Measurements from ENCODE around the gene DNAJC8. TPM values are rescaled to one million over a fixed set of nuclear protein-coding genes. Genes with fewer than 3 reads are reported as not detected.

Gene DNAJC8
- total and polyA plus RNA-seq, 2 of the 8 experiments (the other 6 are each of a cell fraction or from before 2014, with no cell fraction given) = 116 to 134 TPM

- peaks cover 7 to 9% of the 10 kb centered on the region in 2 experiments for H4K20me1 ChIP-seq (replicated peaks in 1 of 2; ENCODE audit: control insufficient read depth in 1 of 2, insufficient read depth in 2 of 2, low read length in 2 of 2)
- no peak for TF ChIP-seq GABPA (IDR thresholded peaks at IDR 0.05; ENCODE audit: borderline replicate concordance, insufficient read depth, low read length)
- TF ChIP-seq RFX5 (IDR thresholded peaks at IDR 0.05; ENCODE audit: borderline replicate concordance, low read depth, low read length) = no peak
- TF ChIP-seq PHF8 (conservative IDR thresholded peaks at IDR 0.05; ENCODE audit: low read depth, low read length) = no peak
- no peak for TF ChIP-seq POLR2A (IDR thresholded peaks at IDR 0.05; ENCODE audit: control extremely low read depth in 1 of 2, low read depth in 2 of 2, low read length in 2 of 2)
- TF ChIP-seq TAF1 (IDR thresholded peaks at IDR 0.05; ENCODE audit: low read depth, low read length) = no peak
- no peak for TF ChIP-seq POLR2AphosphoS5 (IDR thresholded peaks at IDR 0.05; ENCODE audit: low read depth, low read length)
- TF ChIP-seq SP4 (IDR thresholded peaks at IDR 0.05; ENCODE audit: low read length) = no peak
- TF ChIP-seq FOSL1 (IDR thresholded peaks at IDR 0.05; ENCODE audit: insufficient read depth, low read depth, low read length) = no peak
- TF ChIP-seq RBBP5 (IDR thresholded peaks at IDR 0.05; ENCODE audit: borderline replicate concordance, low read depth, low read length) = no peak
- no peak for TF ChIP-seq CBX8 (IDR thresholded peaks at IDR 0.05; ENCODE audit: borderline replicate concordance, low read depth, low read length)
- no peak for TF ChIP-seq NANOG (IDR thresholded peaks at IDR 0.05; ENCODE audit: insufficient read depth, low read depth, low read length, poor library complexity, severe bottlenecking)
- no peak for TF ChIP-seq BACH1 (IDR thresholded peaks at IDR 0.05; ENCODE audit: low read length)
- TF ChIP-seq SIX5 (IDR thresholded peaks at IDR 0.05; ENCODE audit: low read depth, low read length) = no peak
Measured at GRCh38 chr1:28272215-28272852, 39.5 kb upstream of the DNAJC8 start.

More at GRCh38 chr1:28272215-28272852, 39.5 kb upstream of the DNAJC8 start:
- FAIRE-seq (no peak), DNase-seq (ENCODE audit: low read depth in 1 of 2, low spot score in 2 of 2) (no peak)
- Histone ChIP-seq H4K5ac (ENCODE audit: insufficient read length, low read depth, low read length) (no peak overlapping the region), H3K4ac (replicated peaks; ENCODE audit: insufficient read length, low read depth, low read length) (no peak overlapping the region), H3K4me2 (ENCODE audit: insufficient read depth in 1 of 2, low read depth in 2 of 2, low read length in 2 of 2) (no peak overlapping the region), H2BK15ac (ENCODE audit: low read length) (no peak overlapping the region), H2BK5ac (ENCODE audit: low read depth, low read length) (no peak overlapping the region), H2AK5ac (ENCODE audit: low read depth, low read length) (no peak overlapping the region), H3K23ac (ENCODE audit: insufficient read length) (no peak overlapping the region), H3K79me2 (ENCODE audit: control insufficient read depth in 1 of 2, insufficient read depth in 2 of 2, low read length in 2 of 2) (peaks cover 0 to 39% of the 10 kb centered on the region in 2 experiments; a peak in 3 of 4 replicates), H2BK12ac (ENCODE audit: low read depth, low read length) (no peak overlapping the region), H3K23me2 (ENCODE audit: low read depth, low read length) (no peaks in the 10 kb centered on the region), H3K9ac (replicated peaks in 1 of 4; ENCODE audit: extremely low read depth in 1 of 4, low read depth in 3 of 4, low read length in 3 of 4) (no peak overlapping the region), H4K91ac (replicated peaks; ENCODE audit: insufficient read length, low read length) (no peak overlapping the region), H2BK20ac (ENCODE audit: low read length) (no peak overlapping the region), H3K27ac (ENCODE audit: low read depth, low read length) (no peak overlapping the region), H3K18ac (ENCODE audit: extremely low read depth, low read length) (no peak overlapping the region), H3K36me3 (ENCODE audit: control insufficient read depth in 2 of 4, insufficient read depth in 4 of 4, low read length in 3 of 4) (peaks cover 10 to 68% (median 25%) of the 10 kb centered on the region in 4 experiments; a peak in 7 of 8 replicates), H3K4me3 (ENCODE audit: extremely low read depth in 1 of 4, insufficient read depth in 2 of 4, low read depth in 3 of 4, low read length in 4 of 4) (no peak overlapping the region), H3K9me3 (ENCODE audit: insufficient read depth in 2 of 2, low read depth in 1 of 2, low read length in 1 of 2) (no peaks in the 10 kb centered on the region), H2BK120ac (replicated peaks; ENCODE audit: low read depth, low read length) (no peak overlapping the region), H2AFZ (ENCODE audit: low read length) (no peak overlapping the region), H3K4me1 (replicated peaks in 1 of 4; ENCODE audit: control insufficient read depth in 3 of 4, insufficient read depth in 4 of 4, low read length in 3 of 4) (peaks cover 0 to 2% (median 0%) of the 10 kb centered on the region in 4 experiments; a peak in 2 of 7 replicates), H3K79me1 (ENCODE audit: low read depth, low read length) (peaks cover 6% of the 10 kb centered on the region; the same call in 1 of the 2 replicates), H4K8ac (ENCODE audit: extremely low read depth, insufficient read depth, low read length) (peak overlapping the region; percentile 57; the same call in 1 of the 2 replicates), H3K56ac (replicated peaks; ENCODE audit: insufficient read length, low read depth, low read length) (no peak overlapping the region), H3K14ac (ENCODE audit: insufficient read length) (no peak overlapping the region), H3K27me3 (replicated peaks in 1 of 4; ENCODE audit: control insufficient read depth in 3 of 4, extremely low read depth in 1 of 4, insufficient read depth in 3 of 4, low read length in 3 of 4) (no peaks in the 10 kb centered on the region)
- POLR2A ChIA-PET (ENCODE audit: partially characterized antibody) = interaction anchor here (1.0 to 20.8 kb wide), 9 partner anchors 7 to 312 kb away, joined by 3 to 324 read pairs (median 5); partner anchors contain the start of genes ATP5IF1 and SESN2
- 92% methylated on average over 20 of the region's 20 CpGs; no CpG with 5 or more reads in 1 of the 2 experiments for WGBS, 2 experiments (ENCODE audit: extremely low coverage in 1 of 2, insufficient coverage in 1 of 2, insufficient read length in 1 of 2, insufficient replicate concordance in 2 of 2, low coverage in 1 of 2, low lambda C conversion rate in 2 of 2, missing lambda C conversion rate in 1 of 2)
- CTCF ChIA-PET (ENCODE audit: partially characterized antibody) = interaction anchor here (0.5 to 2.9 kb wide), 5 partner anchors 9 to 309 kb away, joined by 3 to 15 read pairs (median 3); no protein-coding TSS in a partner anchor
